ENCODE results near the gene ELOVL7.
"Not testable (repeated sequence)": the region's sequence is repeated elsewhere in the genome, so short reads cannot be mapped to it uniquely, and the experiment has no call there.

Gene ELOVL7

DNA sequence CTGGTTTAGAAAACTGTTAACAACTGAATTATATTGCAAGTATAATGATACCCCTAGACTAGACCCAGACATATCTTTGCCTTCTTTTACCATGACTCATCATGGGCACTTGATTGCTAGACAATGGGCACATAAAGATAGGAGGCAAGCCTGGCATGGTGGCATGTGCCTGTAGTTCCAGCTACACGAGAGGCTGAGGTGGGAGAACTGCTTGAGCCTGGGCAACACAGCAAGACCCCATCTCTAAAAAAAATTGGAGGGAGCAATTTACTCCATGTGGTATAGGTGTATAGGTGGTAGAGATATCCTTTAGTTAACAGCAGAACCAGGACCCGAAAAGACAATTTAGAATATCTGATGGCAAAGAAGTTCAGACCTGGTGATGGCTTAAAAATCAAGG, 51.6 kb downstream of the ELOVL7 start:
- DNase-seq: no peak

DNA sequence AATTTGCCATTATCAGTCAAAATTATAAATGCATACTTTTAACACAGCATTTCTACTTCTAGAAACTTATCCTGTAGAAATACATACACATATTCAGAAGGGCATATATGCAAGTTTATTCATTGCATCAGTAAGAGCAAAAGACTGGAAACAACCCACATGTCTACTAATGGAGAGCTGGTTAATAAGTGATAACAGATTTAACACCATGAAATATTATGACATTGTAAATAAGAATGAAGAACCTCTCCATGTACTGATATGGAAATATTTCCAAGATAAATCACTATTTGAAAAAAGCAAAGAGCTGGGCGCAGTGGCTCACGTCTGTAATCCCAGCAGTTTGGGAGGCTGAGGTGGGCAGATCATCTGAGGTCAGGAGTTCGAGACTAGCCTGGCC, 54.5 kb downstream of the ELOVL7 start:
- DNase-seq: no peak

DNA sequence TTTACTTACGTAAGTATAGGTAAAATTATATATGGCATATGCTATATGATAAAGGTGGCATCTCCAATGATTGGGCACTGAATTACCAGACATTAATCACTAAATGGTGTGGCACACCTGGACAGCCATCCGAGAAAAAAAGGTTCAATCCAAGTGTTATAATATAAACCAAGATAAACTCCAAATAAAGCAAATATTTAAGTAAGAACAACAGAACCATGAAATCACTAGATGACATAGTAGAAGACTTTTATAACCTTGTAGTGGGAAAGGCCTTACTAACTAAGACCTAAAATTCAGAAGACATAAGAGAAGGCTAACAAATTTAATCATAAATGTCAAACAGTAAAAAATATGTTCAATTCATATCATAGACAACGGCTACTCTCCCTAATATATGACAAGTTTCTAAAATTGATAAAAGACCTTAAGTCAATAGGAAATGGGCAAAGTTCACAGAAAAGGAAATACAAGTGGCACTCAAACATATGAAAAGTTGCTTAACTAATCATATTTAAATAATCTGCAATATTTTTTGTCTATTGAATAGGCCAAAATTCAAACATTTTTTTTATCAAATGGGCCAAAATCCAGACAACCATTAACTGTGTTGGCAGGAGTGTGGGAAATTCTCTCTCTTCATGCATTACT, 55.1 kb downstream of the ELOVL7 start:
- DNase-seq: no peak

DNA sequence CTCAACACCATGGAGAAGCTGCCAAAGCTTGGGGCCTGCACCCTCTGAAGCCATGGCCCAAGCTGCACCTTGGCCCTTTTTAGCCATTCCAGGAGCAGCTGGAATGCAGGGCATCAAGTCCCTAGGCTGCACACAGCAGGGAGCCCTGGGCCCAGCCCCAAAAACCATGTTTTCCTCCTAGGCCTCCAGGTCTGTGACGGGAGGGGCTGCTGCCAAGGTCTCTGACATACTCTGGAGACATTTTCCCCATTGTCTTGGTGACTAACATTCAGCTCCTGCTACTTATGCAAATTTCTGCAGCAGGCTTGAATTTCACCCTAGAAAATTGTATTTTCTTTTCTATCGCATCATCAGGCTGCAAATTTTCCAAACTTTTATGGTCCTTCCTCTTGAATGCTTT, 64.6 kb downstream of the ELOVL7 start:
- DNase-seq: no peak

DNA sequence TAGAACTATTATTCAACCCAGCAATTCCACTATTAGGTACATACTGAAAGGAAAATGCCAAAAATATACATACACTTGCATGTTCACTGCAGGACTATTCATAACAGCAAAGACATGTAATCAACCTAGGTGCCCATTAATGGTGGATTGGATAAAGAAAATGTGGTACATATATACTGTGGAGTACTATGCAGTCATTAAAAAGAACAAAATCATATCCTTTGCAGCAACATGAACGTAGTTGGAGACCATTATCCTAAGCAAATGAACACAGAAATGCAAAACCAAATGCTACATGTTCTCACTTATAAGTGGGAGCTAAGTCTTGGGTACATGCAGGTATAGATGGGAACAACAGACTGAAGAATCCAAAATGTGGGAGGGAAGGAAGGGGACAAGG, 67.7 kb downstream of the ELOVL7 start:
- no peak for DNase-seq

DNA sequence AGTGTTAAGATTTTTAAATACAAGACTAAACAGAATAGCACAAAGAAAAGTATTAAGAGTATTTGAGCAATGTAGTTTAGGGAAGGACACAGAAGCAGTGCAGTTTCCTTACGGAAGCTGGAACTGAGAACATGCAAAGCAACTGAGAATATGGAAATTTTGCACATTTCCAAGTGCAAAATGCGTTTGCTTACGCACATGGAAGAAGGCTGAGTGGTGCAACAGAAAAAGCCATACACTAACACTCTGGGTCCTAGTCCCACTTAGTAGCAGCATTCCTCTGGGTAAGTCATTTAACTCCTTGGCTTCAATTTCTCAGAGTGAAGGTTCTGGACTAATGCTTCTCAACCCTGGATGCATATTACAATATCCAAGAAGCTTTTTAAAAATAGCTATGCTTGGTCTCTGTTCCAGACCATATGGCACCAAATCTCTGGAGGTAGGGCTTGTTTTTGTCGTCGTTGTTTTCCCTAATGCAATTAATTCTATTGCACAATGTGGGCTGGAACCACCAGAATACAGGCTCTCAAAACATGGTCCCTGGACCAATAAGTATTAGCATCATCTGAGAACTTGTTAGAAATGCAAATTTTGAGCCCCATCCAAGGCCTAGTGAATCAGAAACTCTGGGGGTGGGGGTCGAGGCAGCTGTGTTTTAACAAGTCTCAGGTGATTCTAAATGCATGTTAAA, 78.9 kb downstream of the ELOVL7 start:
- no peak for DNase-seq

DNA sequence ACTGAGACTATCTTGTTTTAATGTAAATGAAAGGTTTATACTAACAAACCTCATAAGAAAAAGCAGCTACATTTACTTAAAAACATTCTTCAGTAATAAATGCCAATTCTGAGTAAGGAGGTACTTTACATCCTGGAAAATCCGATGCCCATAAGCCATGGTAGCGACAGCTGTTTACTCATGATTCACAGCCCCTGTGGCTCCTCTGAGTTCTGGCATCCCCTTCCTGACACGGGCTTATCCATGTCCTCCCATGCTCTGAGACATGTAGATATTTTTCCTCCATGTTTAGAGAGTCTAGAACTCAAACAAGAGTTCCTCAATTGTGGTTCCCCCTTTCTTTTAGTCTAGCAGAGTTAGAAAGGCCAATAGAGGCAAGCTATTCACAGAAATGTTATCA, 81.0 kb downstream of the ELOVL7 start:
- DNase-seq: no peak

DNA sequence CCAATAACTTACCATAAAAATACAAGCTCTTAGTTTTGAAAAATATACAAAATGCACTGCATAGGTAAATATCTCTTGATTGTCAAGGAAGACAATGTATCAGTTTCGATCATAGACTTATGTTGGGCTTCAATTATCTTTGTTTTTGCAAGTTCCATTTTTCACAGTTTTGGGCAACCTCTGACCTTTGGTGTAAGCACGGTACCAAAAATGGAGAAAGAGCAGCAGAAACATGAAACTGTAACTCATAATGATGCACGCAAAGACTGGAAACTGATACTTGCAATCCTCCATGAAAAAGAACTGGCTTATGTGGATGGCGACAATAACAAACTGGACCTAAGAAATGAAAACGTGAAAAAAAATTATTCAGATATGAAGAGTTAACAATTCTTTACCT, 89.6 kb downstream of the ELOVL7 start:
- DNase-seq: no peak

DNA sequence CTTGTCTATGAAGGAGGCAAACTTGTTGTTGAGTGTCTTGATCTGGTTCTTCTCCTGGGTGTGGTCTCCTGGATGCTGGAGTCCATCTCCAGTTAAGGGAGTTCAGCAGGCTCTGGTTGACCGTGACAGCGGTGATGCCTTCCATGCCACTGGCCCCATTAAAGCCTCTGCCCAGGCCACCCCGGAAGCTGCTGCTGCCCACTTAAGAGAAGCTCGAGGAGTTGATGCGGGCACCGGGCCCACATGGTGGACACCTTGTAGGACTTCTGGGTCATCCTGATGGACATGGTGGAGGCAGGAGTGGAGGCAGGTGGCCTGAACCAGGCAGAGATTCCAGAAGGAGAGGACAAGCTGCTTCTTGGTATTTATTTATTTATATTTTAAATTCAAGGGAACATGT, 99.4 kb downstream of the ELOVL7 start:
- DNase-seq: no peak

DNA sequence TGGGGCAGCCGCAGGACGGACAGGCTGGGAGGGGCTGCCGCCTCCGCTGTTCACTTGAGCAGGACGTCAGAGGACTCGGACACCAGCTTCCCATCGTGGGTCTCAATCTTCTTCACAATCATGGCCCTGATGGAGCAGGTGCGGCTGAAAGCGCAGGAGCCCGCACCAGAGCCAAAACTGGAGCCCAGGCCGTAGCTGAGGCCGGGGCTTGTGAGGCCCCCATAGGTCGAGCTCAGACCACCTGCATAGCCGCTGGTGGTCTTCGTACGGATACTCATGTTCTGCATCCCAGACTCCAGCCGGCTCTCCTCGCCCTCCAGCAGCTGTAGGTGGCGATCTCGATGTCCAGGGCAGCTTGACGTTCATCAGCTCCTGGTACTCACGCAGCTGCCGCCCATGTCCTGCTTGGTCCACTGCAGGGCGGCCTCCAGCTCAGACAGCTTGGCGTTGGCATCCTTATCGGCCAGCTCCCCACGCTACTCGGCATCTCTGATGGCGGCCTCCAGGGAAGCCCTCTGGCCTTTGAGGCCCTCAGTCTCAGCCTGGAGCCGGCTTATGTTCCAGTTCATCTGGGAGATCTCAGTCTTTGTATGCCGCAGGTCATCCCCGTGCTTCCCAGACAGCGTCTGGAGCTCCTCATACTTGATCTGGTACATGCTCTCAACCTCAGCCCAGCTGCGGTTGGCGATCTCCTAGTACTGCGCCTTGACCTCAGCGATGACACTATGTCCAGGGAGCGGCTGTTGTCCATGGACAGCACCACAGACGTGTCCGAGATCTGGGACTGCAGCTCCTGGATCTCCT, 100.4 kb downstream of the ELOVL7 start:
- DNase-seq: no peak

DNA sequence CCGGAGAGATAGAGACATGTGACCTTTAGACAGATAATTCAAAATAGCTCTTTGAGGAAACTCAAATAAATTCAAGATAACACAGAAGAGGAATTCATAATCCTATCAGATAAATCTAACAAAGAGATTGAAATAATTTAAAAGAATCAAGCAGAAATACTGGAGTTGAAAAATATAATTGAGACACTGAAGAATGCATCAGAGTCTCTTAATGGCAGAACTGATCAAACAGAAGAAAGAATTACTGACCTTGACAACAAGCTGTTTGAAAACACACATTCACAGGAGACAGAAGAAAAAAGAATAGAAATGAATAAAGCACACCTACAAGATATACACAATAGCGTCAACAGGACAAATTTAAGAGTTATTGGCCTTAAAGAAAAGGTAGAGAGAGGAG, 103.7 kb downstream of the ELOVL7 start:
- DNase-seq: no peak

DNA sequence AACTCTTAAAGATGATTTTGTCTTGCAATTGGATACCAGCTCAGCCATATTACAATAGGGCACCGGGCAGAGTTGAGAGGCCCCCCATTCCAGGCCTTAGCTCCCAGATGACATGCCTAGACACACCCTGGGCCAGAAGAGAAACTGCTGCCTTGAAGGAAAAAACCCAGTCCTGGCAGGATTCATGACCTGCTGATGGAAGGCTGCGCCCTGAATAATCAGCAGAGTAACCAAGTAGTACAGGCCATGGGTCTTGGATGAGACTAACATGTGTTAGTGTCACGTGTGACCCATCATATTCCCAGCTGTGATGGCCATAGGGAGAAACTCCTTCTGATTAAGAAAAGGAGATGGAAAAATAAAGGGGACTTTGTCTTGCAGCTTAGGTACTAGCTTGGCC, 105.1 kb downstream of the ELOVL7 start:
- DNase-seq: no peak

DNA sequence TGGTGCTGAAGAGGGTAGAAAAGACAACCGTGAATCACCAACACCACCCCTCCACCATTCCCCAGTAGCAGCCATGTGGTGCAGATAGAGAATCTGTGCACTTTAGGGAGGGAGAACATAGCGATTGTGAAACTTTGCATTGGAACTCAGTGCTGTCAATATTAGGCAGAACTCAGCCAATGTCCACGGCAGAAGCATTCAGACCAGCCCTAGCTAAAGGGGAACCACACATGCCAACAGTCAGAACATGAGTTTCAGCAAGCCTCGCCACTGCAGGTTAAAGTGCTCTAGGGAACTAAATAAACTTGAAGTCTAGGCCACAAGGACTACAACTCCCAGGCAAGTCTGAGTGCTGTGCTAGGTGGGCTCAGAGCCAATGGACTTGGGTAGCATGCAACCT, 105.6 kb downstream of the ELOVL7 start:
- DNase-seq: no peak

DNA sequence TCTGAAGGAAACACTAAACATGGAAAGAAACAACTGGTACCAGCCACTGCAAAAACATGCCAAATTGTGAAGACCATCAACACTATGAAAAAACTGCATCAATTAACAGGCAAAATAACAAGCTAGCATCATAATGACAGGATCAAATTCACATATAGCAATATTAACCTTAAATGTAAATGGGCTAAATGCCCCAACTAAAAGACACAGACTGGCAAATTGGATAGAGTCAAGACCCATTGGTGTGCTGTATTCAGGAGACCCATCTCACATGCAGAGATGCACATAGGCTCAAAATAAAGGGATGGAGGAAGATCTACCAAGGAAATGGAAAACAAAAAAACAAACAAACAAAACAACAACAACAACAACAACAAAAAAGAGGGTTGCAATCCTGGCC, 113.2 kb downstream of the ELOVL7 start:
- DNase-seq: not testable (repeated sequence)

DNA sequence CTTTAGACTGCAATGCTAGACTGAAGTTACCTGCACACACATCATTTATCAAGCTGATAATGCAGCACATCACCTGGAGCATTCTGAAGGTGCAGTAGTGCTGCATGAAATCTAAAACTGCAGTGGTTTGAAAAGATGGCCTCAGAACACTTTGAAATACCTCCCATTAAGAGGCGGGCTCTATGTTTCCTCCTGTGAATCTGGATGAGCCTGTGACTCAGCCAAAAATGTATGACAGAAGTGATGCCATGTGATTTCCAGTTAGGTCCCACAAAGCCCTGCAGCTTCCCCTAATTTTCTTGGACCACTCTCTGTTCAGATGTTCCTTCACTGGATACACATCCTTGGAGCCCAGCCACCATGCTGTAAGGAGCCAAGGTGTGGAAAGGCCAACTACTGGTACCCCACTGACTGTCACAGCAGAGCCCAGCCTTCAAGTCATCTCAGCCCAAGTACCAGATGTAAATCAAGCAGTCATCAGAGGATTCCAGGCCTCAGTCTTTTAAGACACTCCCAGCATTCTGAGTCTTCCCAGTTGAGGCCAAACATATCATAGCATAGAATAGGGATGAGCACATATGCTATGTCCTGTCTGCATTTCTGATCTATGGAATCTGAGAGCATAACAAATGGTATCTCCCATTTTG, 116.9 kb downstream of the ELOVL7 start:
- no peak for DNase-seq

DNA sequence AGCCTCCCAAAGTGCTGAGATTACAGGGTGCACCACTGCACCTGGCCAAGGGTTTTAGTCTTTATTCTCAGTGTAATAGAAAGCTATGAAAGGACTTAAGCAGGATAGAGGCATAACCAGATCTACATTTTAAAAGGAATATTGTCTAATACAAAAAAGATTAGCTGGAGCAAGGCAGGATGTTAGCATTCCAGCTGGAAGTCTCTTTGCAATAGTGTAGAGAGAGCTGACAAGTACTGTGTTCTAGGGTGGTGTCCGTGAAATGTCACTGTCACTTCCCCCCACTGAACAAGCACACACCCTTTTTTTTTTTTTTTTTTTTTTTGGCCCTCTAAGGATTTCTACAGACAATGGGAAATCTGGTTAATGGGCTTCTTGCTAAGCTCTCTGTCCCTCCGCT, 119.9 kb downstream of the ELOVL7 start:
- no peak for DNase-seq

DNA sequence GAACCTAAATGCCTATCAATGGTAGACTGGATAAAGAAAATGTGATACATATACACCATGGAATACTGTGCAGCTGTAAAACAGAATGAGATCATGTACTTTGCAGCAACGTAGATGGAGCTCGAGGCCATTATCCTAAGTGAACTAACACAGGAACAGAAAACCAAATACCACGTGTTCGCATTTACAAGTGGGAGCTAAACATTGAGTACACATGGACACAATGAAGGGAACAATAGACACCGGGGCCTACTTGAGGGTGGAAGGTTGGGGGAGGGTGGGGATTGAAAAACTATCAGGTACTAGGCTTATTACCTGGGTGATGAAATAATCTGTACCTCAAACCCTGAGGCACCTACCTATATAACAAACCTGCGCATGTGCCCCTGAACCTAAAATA, 121.7 kb downstream of the ELOVL7 start:
- DNase-seq: no peak

DNA sequence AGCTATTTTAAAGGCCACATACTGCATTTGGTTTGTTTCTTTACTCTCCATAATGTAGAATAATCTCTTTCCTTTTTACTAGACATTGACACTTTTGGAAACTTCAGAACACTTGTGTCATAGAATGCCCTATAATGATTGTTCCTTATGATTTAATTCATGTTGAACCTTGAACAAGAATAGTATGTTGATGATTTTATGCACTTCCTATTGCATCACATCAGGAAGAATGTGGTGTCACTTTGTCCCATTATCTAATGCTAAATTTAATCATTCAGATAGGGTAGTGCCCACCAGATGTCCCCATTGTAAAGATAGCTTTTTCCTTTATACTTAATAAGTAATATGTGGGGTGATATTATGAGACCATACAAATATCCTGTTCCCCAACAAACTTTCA, 124.7 kb downstream of the ELOVL7 start:
- no peak for DNase-seq

DNA sequence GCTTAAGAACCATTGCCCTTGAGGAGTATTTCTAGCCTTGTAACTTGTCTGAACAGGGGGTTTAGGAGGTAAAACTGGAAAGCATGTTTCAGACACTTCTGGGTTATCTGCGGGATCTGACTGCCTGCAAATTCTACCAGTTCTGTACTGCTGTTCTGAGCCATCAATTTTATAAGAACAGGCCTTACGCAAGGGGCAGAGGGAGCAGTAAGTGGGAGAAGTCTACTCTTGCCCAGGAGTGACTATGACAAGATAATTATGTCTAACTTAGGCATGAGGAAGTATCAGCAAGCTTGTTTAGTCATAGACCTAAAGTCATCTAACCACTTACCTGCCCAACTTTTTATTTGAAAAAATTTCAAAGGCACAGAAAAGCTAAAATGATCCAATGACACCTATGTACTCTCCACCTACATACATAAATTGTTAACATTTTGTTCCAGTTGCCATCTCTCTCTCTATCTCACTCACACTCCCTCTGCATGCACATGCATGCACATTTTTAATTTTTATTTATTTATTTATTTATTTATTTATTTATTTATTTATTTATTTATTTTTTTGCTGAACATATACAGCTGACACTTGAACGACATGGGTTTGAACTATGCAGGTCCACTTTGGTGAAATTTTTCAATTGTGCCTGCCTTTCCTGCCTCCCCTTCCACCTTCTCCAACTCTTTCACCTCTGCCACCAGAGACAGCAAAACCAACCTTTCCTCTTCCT, 125.7 kb downstream of the ELOVL7 start:
- DNase-seq: no peak

DNA sequence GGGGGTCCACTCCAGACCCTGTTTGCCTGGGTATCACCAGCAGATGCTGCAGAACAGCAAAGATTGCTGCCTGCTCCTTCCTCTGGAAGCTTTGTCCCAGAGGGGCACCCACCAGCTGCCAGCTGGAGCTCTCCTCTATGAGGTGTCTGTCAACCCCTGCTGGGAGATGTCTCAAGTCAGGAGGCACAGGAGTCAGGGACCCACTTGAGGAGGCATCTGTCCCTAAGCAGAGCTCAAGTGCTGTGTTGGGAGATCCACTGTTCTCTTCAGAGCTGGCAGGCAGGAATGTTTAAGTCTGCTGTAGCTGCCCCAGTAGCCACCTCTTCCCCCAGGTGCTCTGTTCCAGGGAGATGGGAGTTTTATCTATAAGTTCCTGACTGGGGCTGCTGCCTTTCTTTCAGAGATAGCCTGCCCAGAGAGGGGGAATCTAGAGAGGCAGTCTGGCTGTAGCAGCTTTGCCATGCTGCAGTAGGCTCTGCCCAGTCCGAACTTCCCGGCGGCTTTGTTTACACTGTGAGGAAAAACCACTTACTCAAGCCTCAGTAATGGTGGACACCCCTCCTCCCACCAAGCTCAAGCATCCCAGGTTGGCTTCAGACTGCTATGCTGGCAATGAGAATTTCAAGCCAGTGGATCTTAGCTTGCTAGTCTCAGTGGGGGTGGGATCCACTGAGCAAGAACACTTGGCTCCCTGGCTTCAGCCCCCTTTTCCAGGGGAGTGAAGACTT, 128.7 kb downstream of the ELOVL7 start:
- DNase-seq: not testable (repeated sequence)

DNA sequence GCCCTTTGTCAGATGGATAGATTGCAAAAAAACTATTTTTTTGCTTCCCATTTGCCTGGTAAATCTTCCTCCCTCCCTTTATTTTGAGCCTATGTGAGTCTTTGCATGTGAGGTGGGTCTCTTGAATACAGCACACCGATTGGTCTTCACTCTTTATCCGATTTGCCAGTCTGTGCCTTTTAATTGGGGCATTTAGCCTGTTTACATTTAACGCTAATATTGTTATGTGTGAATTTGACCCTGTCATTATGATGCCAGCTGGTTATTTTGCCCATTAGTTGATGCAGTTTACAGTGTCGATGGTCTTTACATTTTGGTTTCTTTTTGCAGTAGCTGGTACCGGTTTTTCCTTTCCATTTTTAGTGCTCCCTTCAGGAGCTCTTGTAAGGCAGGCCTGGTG, 131.1 kb downstream of the ELOVL7 start:
- DNase-seq: no peak

DNA sequence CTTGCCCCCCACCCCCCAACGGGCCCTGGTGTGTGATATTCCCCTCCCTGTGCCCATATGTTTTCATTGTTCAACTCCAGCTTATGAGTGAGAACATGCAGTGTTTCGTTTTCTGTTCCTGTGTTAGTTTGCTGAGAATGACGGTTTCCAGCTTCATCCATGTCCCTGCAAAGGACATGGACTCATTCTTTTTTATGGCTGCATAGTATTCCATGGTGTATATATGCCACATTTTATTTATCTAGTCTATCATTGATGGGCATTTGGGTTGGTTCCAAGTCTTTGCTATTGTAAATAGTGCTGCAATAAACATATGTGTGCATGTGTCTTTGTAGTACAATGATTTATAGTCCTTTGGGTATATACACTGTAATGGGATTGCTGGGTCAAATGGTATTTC, 132.2 kb downstream of the ELOVL7 start:
- DNase-seq: not testable (repeated sequence)
